SW 1271 (cell line): ENCODE measurements around the gene ENTPD7.
A peak's percentile ranks its signal among the peaks of the same experiment; 100 is the strongest.

ENCODE experiments used
- DNase-seq, 2 experiments: peaks; one replicate each; lab custom pipeline; 2025; lab: John Stamatoyannopoulos, UW

ENTPD7 gene

GRCh38 chr10:99648717-99649116 lies 10.6 kb upstream of the ENTPD7 start:
- DNase-seq, result no peak

- no peak for DNase-seq
Measured at GRCh38 chr10:99652800-99653390, 6.4 kb upstream of the ENTPD7 start.

GRCh38 chr10:99654390-99655175 lies 4.7 kb upstream of the ENTPD7 start:
- DNase-seq, result no peak

DNA sequence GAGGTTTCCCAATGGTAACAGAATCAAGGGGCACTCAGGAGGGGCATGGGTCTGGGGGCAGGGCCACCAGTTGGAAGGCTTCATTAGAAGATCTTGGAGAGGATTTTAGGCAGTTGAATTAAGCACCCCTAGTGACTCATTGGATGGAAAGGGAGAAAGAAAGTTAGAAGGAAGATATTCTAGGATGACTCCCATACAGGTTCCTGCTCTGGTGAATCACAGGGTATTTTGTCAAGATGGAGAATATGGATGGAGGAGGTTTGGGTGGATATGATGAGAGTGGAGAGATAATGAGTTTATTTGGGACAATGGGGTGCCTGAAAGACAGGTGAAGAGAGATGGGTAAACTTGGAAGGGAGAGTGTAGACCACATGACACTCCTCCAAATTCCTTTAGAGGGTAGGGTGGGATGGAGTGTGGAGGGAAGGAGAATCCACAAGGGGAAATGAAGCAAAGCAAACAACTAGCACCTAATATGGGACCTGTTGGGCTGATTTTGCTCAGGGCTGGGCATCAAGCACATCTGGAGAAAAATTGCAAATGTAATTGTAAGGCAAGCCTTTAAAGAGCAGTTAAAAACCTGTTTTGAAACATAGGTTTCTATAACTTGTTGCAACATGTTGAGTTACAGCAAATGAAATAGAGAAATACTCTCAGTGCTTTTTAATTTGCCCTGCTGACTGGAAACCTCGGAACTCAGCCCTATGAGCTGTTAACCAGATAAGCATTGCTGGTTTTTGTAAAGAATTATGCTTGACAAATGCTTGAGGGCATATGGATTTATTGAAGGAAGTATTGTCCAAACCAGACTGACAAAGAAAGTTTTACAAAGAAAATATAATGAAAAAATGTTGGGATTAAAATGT lies 2.9 kb upstream of the ENTPD7 start:
- no peak for DNase-seq

DNA sequence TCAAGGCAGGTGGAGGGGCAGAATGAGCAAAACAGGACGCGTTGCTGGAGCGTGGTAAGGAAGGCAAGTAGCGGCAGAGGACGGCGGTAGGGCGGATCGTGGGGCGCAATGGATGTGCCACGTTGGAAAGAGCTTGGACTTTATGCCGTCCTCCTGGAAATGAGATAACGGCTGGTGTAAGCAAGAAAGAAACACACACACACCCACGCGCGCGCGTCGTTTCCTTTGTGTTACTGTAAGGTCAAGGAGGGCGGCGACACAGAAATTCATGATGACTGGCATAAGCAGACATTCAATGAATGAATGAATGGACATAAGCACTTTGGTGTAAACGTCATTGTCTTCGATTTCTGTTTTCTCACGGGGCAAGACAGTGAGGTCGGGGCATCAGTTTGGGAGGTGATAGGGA lies 683 bp upstream of the ENTPD7 start:
- no peak for DNase-seq

- no peak for DNase-seq
Measured at GRCh38 chr10:99659868-99660366, 608 bp downstream of the ENTPD7 start.

- DNase-seq, result no peak
Measured at GRCh38 chr10:99660662-99661376, 1.5 kb downstream of the ENTPD7 start.

DNA sequence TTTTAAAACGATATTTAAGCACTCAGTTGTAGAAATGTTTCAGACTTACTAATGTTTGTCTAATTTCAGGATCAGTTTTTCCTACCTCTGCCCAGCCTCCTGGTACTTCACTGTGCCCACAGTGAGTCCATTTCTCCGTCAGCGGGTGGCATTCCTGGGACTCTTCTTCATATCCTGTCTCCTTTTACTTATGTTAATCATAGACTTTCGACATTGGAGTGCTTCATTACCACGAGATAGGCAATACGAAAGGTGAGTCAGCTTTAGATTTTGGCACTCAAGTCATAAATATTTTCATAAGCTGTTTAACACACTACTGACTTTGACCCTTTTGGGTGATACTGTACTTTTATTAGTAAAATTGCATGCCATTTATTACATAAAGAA lies 2.1 kb downstream of the ENTPD7 start:
- peak; percentile 10 to 73 for DNase-seq

- DNase-seq, result no peak
Measured at GRCh38 chr10:99665304-99665703, 6.0 kb downstream of the ENTPD7 start.

DNA sequence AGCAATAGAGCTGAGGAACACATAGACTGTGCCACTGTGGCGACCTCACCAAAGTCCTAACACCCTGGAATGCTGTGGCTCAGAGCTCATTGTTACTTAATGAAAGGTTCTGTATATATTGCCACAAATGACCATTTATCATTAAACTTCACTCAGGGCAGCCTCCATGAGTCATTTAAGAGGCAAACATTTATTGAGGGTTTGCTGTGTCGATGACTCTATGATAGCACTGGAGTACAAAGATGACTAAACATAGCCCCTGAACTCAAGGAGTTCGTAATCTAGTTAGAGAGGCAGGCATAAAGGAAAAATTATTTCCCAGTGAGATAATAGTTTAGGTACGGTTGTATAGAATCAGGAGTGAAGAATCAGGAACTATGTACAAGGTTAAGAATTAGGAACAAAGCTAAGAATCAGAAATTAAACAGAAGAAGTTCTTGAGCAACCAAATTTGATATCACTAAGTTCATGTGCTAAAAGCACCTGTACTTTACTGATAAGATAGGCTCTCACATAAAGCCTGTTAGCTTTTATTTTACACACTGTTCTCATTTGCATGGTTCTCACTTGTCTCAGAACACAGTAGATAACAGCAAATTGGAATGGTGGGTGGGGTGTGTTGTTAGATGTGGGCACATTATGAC lies 7.9 kb downstream of the ENTPD7 start:
- DNase-seq, result no peak

DNA sequence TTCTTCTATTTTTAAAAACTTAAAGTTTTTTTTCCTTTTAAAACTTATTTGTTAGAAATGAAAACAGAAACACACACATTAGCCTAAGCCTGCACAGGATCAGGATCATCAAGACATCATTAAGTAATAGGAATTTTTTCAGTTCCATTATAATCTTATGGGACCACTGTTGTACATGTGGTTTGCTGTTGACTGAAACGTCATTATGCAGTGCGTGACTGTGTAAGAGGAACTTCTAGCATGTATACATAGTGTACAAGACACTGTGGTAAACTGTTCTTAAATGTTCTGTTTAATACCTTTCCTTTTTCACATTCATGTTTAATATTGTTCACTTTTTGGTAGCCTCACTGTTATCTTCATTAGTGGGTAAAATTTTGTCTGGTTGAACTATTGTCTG lies 12.1 kb downstream of the ENTPD7 start:
- no peak for DNase-seq

- DNase-seq, result no peak
Measured at GRCh38 chr10:99672884-99673283, 13.6 kb downstream of the ENTPD7 start.

DNA sequence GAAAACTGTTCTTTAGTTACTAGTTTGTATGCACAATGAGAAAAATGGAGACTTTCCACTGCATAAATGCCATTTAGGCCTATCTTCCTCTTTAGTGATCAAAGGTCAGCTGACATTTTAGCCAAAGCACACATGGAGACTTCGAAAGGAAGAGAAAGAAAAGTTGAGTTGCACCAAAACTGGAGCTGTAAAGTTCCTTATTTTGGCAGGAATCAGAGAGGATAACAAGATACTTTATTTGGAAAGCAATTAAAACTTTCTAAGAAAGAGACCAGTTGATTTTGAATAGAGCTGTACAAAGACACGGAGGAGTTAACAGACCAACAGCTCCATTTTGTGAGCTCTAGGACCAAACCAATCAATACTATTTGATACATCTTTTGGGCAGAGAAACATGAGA lies 14.2 kb downstream of the ENTPD7 start:
- no peak for DNase-seq

DNA sequence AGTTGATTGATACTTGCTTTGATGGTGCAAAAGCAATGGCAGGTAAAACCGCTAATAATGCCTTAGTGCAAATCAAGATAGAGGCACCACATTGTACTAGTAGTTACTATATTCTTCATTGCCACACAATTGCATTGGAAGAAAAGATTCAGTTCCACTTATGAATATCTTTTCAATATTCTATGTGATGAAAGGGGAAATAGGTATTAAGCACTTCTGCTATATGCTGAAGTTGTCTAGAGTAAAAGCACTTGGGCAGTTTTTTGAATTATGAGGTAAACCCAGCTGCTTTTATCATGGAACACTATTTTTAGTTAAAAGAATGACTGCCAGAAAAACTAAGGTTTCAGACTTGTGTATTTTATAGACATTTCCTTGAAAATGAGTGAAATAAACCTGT lies 15.5 kb downstream of the ENTPD7 start:
- DNase-seq, result no peak

GRCh38 chr10:99676426-99676825 lies 17.1 kb downstream of the ENTPD7 start:
- DNase-seq, result no peak

GRCh38 chr10:99676895-99677294 lies 17.6 kb downstream of the ENTPD7 start:
- no peak for DNase-seq

DNA sequence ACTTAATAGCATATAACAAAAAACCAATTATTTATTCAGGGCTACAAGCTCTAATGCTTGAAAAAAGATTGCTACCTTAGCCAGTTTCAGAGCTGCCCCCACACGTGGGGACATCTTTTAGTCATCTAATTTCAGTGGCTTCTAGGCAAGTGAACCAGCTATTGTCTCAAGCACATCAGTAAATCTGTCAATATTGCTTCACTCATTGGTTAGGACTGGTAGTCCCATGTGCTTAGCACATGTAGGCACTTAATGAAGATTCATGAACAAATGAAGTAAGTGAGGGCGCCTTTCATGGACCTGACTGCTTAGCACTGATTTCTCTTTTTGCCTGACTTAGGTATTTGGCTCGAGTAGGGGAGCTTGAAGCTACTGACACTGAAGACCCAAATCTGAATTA lies 19.6 kb downstream of the ENTPD7 start:
- DNase-seq, result no peak

DNA sequence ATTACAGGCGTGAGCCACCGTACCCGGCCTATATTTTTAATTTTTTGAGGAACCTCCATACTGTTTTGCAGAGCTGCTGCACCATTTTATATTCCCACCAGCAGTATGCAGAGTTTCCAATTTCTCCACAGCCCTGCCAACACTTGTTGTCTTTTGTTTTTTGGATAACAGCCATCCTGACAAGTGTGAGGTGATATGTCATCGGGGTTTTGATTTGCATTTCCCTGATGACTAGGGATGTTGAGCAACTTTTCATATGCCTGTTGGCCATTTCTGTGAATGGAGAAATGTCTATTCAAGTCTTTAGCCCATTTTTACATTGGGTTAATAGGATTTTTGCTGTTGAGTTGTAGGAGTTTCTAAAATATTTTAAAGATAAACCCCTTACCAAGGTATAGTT lies 22.2 kb downstream of the ENTPD7 start:
- DNase-seq, result no peak

DNA sequence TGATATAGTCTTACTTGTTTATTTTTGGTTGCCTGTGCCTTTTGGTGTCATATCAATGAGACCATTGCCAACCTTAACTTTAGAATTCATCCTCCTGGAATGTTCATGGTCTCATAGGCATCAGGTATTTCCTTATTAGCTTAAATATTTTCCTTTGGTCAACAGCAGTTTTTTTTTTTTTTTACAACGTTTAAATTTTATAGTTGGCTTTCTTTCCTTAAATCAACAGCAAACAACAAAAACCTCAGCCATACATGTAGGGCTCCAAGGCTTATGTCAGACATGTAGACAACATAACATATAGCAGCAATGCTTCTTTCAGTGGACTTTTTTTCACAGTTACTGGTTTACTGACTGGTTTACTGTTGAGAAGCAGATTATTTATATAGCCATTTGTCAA lies 22.7 kb downstream of the ENTPD7 start:
- DNase-seq, result no peak

DNA sequence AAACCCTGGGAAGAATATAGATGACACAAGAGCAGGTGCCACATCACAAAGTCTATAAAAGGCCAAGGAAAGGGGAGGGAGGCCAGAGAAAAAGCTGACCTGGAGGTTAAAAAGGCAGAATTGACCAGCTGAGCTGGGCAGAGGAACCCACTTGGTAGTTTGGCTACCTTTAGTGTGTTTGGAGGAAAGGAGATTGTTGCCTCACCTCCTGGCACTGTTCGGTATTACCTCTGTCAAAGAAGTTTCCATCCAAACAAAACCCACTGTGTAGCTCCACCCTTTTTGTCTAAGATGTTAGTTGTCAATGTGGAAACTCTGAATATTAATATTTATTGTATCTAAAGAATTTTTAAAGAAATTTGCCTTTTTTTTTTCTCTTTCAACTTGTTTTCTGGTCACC lies 23.4 kb downstream of the ENTPD7 start:
- DNase-seq, result no peak

- no peak for DNase-seq
Measured at GRCh38 chr10:99685597-99685967, 26.3 kb downstream of the ENTPD7 start.

DNA sequence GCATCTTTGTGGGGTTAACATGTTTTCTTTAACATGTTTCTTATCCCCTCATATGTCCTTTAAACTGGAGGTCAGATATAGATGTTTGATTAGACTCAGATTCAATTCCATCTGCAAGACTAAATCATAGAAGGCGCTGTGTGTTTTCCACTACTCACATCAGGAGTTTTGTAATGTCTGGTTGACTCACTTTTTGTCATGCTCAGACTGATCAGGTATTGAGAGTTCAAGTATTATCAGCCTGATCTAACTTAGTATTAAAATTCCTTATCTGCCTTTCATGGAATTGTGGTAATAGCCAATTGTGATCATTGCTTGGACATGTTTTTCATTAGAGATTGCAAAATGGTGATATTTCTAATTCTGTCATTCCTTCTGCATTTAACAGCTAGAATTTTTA lies 30.2 kb downstream of the ENTPD7 start:
- no peak for DNase-seq
